A549 (cell line): ENCODE results near the gene USP30. TPM values are rescaled to one million over a fixed set of nuclear protein-coding genes. Genes with fewer than 3 reads are reported as not detected.

ENCODE experiments used
- BCL3 ChIP-seq: fragments of >200 bp; sonication (Bioruptor Twin); formaldehyde crosslinking; IDR thresholded peaks from 3 replicates; pipeline ENCODE4 v1.6.1; 2016
- CEBPB ChIP-seq, 2 experiments: fragments of >200 bp in 1 of 2; sonication (Bioruptor Twin) in 1 of 2; formaldehyde crosslinking in 1 of 2; IDR thresholded peaks; 2 replicates each; pipeline ENCODE4 v1.6.1; 2012 to 2016
- E2F6 ChIP-seq: IDR thresholded peaks from 2 replicates; pipeline ENCODE4 v1.6.1; 2012; ENCODE audit warnings: low read depth, borderline replicate concordance
- EHF ChIP-seq: fragments of 250-450 bp; sonication (Bioruptor Pico); IDR thresholded peaks from 2 replicates; pipeline ENCODE4 v1.5.0; 2020; ENCODE audit warnings: mild to moderate bottlenecking
- EHMT2 ChIP-seq: fragments of 200-600 bp; sonication (generic); IDR thresholded peaks from 2 replicates; pipeline ENCODE4 v1.6.1; 2016; ENCODE audit warnings: antibody characterized with exemption, low read depth, mild to moderate bottlenecking, moderate library complexity
- ESRRA ChIP-seq: fragments of 150-350 bp; IDR thresholded peaks from 2 replicates; pipeline ENCODE4 v1.6.1; 2014; ENCODE audit warnings: mild to moderate bottlenecking, low read length, borderline replicate concordance
- FOSB ChIP-seq: fragments of 250-450 bp; sonication (Bioruptor Pico); IDR thresholded peaks from 2 replicates; pipeline ENCODE4 v1.5.0; 2020; ENCODE audit warnings: mild to moderate bottlenecking, moderate library complexity
- FOXS1 ChIP-seq: fragments of 250-450 bp; sonication (Bioruptor Pico); IDR thresholded peaks from 2 replicates; pipeline ENCODE4 v1.5.0; 2020; ENCODE audit warnings: mild to moderate bottlenecking, moderate library complexity
- HMGXB4 ChIP-seq: fragments of 250-450 bp; sonication (Bioruptor Pico); IDR thresholded peaks from 2 replicates; pipeline ENCODE4 v1.5.0; 2021; ENCODE audit warnings: mild to moderate bottlenecking, moderate library complexity, borderline replicate concordance
- HOXA7 ChIP-seq: fragments of 250-450 bp; sonication (Bioruptor Pico); IDR thresholded peaks from 2 replicates; pipeline ENCODE4 v1.5.0; 2020; ENCODE audit warnings: mild to moderate bottlenecking, moderate library complexity
- HOXB5 ChIP-seq: fragments of 250-450 bp; sonication (Bioruptor Pico); IDR thresholded peaks from 2 replicates; pipeline ENCODE4 v1.5.0; 2020; ENCODE audit warnings: mild to moderate bottlenecking, moderate library complexity
- KDM1A ChIP-seq: fragments of 200-600 bp; sonication (generic); IDR thresholded peaks from 2 replicates; pipeline ENCODE4 v1.6.1; 2016; ENCODE audit warnings: low read depth, mild to moderate bottlenecking
- MAX ChIP-seq: IDR thresholded peaks from 2 replicates; pipeline ENCODE4 v1.6.1; 2012
- MYC ChIP-seq: IDR thresholded peaks from 2 replicates; pipeline ENCODE4 v1.6.1; 2012; ENCODE audit warnings: mild to moderate bottlenecking, inconsistent platforms, low read length, improper control_type of control experiment, borderline replicate concordance
- NFE2L2 ChIP-seq: fragments of 150-350 bp; conservative IDR thresholded peaks from 2 replicates; pipeline ENCODE4 v1.6.1; 2014; ENCODE audit warnings: low read length
- PHF8 ChIP-seq: fragments of 200-600 bp; sonication (generic); IDR thresholded peaks from 2 replicates; pipeline ENCODE4 v1.6.1; 2016; ENCODE audit warnings: low read depth, mild to moderate bottlenecking, antibody characterized with exemption, moderate library complexity, borderline replicate concordance
- POLR2A ChIP-seq: IDR thresholded peaks from 2 replicates; pipeline ENCODE4 v1.6.1; 2012; ENCODE audit warnings: mild to moderate bottlenecking, low read length
- POLR2AphosphoS2 ChIP-seq: conservative IDR thresholded peaks from 2 replicates; pipeline ENCODE4 v1.6.1; 2012; ENCODE audit warnings: low read length, improper control_type of control experiment, inconsistent platforms
- RAD21 ChIP-seq, 2 experiments: fragments of >200 bp in 1 of 2; sonication (Bioruptor Twin) in 1 of 2; formaldehyde crosslinking in 1 of 2; IDR thresholded peaks in 1 of 2; conservative IDR thresholded peaks in 1 of 2; 2 replicates in 1 of 2; 3 replicates in 1 of 2; pipeline ENCODE4 v1.6.1; 2012 to 2018; ENCODE audit warnings: inconsistent platforms in 1 of 2
- RARB ChIP-seq: fragments of 250-450 bp; sonication (Bioruptor Pico); IDR thresholded peaks from 2 replicates; pipeline ENCODE4 v1.8.0; 2021; ENCODE audit warnings: mild to moderate bottlenecking, moderate library complexity
- REST ChIP-seq: fragments of 200-600 bp; sonication (generic); IDR thresholded peaks from 2 replicates; pipeline ENCODE4 v1.6.1; 2016; ENCODE audit warnings: antibody characterized with exemption, mild to moderate bottlenecking, moderate library complexity
- SMC3 ChIP-seq: fragments of >200 bp; sonication (Bioruptor Twin); formaldehyde crosslinking; IDR thresholded peaks from 3 replicates; pipeline ENCODE4 v1.6.1; 2018; ENCODE audit warnings: inconsistent platforms
- TP53 ChIP-seq: fragments of 250-450 bp; sonication (Bioruptor Pico); IDR thresholded peaks from 2 replicates; pipeline ENCODE4 v1.5.0; 2021; ENCODE audit warnings: mild to moderate bottlenecking, moderate library complexity
- USF2 ChIP-seq: fragments of 450-650 bp; IDR thresholded peaks from 2 replicates; pipeline ENCODE4 v1.6.1; 2014; ENCODE audit warnings: antibody characterized with exemption
- ZC3H11A ChIP-seq: fragments of 450-650 bp; IDR thresholded peaks from 2 replicates; pipeline ENCODE4 v1.6.1; 2014; ENCODE audit warnings: antibody characterized with exemption, mild to moderate bottlenecking
- ZSCAN20 ChIP-seq: fragments of 250-450 bp; sonication (Bioruptor Pico); IDR thresholded peaks from 2 replicates; pipeline ENCODE4 v1.8.0; 2022; ENCODE audit warnings: mild to moderate bottlenecking, moderate library complexity
- polyA plus RNA-seq, 4 experiments: library from polyadenylated mRNA; depleted of rRNA in 3 of 4; stranded (reverse); fragments of >200 nt; fragmentation: RNase III in 1 of 4; extraction: RNeasy Plus Mini Kit Qiagen cat#74134 plus additional on column Dnase treatment in 1 of 4; gene quantifications; 2 replicates in 3 of 4; 3 replicates in 1 of 4; pipeline ENCODE4 v1.2.3, GENCODE V29; 2011 to 2017
- TF ChIP-seq, protein P1 (sequence below): fragments of 250-450 bp; sonication (Bioruptor Pico); IDR thresholded peaks from 2 replicates; pipeline ENCODE4 v1.5.0; 2020; ENCODE audit warnings: low read depth, mild to moderate bottlenecking, moderate library complexity
- TF ChIP-seq, protein P2 (sequence below): fragments of >200 bp; sonication (Bioruptor Twin); formaldehyde crosslinking; IDR thresholded peaks from 3 replicates; pipeline ENCODE4 v1.5.1; 2016

The USP30 gene
- polyA plus RNA-seq, 2 of the 4 experiments (the other 2 are of a cell fraction): 6.8 to 19.6 TPM

- TF ChIP-seq E2F6: peak; percentile 100
- peak; percentile 84 for TF ChIP-seq BCL3
- TF ChIP-seq, protein P1, sequence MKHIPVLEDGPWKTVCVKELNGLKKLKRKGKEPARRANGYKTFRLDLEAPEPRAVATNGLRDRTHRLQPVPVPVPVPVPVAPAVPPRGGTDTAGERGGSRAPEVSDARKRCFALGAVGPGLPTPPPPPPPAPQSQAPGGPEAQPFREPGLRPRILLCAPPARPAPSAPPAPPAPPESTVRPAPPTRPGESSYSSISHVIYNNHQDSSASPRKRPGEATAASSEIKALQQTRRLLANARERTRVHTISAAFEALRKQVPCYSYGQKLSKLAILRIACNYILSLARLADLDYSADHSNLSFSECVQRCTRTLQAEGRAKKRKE (CRISPR knock-in tag): peak; percentile 69
- peak; percentile 84; the same call in 1 of the 2 replicates for TF ChIP-seq KDM1A
- TF ChIP-seq USF2: peak; percentile 67; the same call in 1 of the 2 replicates
- peak; percentile 94 for TF ChIP-seq POLR2A
- no peak for TF ChIP-seq ZC3H11A
- TF ChIP-seq REST: peak; percentile 92
- peak; percentile 41; the same call in 1 of the 2 replicates for TF ChIP-seq ESRRA
- peak; percentile 46 for TF ChIP-seq HOXA7
- TF ChIP-seq, protein P2, sequence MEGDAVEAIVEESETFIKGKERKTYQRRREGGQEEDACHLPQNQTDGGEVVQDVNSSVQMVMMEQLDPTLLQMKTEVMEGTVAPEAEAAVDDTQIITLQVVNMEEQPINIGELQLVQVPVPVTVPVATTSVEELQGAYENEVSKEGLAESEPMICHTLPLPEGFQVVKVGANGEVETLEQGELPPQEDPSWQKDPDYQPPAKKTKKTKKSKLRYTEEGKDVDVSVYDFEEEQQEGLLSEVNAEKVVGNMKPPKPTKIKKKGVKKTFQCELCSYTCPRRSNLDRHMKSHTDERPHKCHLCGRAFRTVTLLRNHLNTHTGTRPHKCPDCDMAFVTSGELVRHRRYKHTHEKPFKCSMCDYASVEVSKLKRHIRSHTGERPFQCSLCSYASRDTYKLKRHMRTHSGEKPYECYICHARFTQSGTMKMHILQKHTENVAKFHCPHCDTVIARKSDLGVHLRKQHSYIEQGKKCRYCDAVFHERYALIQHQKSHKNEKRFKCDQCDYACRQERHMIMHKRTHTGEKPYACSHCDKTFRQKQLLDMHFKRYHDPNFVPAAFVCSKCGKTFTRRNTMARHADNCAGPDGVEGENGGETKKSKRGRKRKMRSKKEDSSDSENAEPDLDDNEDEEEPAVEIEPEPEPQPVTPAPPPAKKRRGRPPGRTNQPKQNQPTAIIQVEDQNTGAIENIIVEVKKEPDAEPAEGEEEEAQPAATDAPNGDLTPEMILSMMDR: peak; percentile 95
- peak; percentile 80 for TF ChIP-seq HOXB5 (CRISPR knock-in tag)
- peak; percentile 64 for TF ChIP-seq PHF8
- peak; percentile 87 for TF ChIP-seq RARB
- peak; percentile 100 for TF ChIP-seq MAX
- TF ChIP-seq SMC3: peak; percentile 90
- no peak for TF ChIP-seq NFE2L2
- no peak for TF ChIP-seq EHMT2
- TF ChIP-seq RAD21 (conservative IDR thresholded peaks at IDR 0.05 in 1 of 2, IDR thresholded peaks at IDR 0.05 in 1 of 2): peak; percentile 96
- peak; percentile 79 for TF ChIP-seq EHF (CRISPR knock-in tag)
- TF ChIP-seq FOSB (CRISPR knock-in tag): peak; percentile 43; the same call in 1 of the 2 replicates
- no peak; the same call in 1 of the 2 replicates for TF ChIP-seq FOXS1 (CRISPR knock-in tag)
- TF ChIP-seq MYC: peak; percentile 97
- TF ChIP-seq POLR2AphosphoS2: no peak
- TF ChIP-seq CEBPB (IDR thresholded peaks at IDR 0.05): no peak; a peak in 1 of 4 replicates
- peak; percentile 83; the same call in 1 of the 2 replicates for TF ChIP-seq HMGXB4 (CRISPR knock-in tag)
- TF ChIP-seq TP53: peak; percentile 90; the same call in 1 of the 2 replicates
- no peak for TF ChIP-seq ZSCAN20 (CRISPR knock-in tag)
Measured at GRCh38 chr12:109093022-109093918, 40.9 kb downstream of the USP30 start, which contains the start of gene ALKBH2 (continued).
